Esophagus squamous epithelium (tissue), 4 donors: ENCODE measurements around the gene TM4SF1.

Experiments used
- POLR2A ChIP-seq, 4 donors: fragments of 450-650 bp; IDR thresholded peaks; one replicate each; pipeline ENCODE4 v1.6.1; 2017; ENCODE audit warnings: antibody characterized with exemption in 4 of 4, mild to moderate bottlenecking in 4 of 4, moderate library complexity in 3 of 4
- TF ChIP-seq, protein P1 (sequence below), 6 experiments: fragments of 450-650 bp in 4 of 6; fragments of 200-600 bp in 2 of 6; sonication (generic) in 2 of 6; IDR thresholded peaks; one replicate each; pipeline ENCODE4 v1.5.1; 2016 to 2019; ENCODE audit warnings: antibody characterized with exemption in 6 of 6, mild to moderate bottlenecking in 4 of 6, moderate library complexity in 4 of 6

DNA sequence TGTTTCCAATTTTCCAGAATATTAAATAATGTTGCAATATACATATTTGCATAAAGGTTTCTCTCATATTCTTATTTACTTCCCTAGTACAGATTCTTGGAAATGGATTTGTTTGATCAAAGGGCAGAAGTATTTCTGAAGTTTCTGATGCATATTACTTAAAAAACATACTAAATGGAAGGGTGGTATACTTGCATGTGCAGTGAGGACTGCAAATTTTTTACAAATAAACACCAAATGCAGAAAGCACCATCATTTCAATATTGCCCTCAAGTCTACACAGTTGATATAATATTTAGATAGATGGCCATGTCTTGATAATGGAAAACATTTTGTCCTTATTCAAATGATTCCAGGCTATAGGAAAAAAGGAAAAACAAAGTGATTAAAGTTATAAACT is 56.3 kb downstream of the TM4SF1 start:
- TF ChIP-seq, protein P1, sequence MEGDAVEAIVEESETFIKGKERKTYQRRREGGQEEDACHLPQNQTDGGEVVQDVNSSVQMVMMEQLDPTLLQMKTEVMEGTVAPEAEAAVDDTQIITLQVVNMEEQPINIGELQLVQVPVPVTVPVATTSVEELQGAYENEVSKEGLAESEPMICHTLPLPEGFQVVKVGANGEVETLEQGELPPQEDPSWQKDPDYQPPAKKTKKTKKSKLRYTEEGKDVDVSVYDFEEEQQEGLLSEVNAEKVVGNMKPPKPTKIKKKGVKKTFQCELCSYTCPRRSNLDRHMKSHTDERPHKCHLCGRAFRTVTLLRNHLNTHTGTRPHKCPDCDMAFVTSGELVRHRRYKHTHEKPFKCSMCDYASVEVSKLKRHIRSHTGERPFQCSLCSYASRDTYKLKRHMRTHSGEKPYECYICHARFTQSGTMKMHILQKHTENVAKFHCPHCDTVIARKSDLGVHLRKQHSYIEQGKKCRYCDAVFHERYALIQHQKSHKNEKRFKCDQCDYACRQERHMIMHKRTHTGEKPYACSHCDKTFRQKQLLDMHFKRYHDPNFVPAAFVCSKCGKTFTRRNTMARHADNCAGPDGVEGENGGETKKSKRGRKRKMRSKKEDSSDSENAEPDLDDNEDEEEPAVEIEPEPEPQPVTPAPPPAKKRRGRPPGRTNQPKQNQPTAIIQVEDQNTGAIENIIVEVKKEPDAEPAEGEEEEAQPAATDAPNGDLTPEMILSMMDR (IDR thresholded peaks at IDR 0.05), result no peak
- TF ChIP-seq POLR2A (IDR thresholded peaks at IDR 0.05), result no peak
